ENCODE data around the gene RGS11.

DNA sequence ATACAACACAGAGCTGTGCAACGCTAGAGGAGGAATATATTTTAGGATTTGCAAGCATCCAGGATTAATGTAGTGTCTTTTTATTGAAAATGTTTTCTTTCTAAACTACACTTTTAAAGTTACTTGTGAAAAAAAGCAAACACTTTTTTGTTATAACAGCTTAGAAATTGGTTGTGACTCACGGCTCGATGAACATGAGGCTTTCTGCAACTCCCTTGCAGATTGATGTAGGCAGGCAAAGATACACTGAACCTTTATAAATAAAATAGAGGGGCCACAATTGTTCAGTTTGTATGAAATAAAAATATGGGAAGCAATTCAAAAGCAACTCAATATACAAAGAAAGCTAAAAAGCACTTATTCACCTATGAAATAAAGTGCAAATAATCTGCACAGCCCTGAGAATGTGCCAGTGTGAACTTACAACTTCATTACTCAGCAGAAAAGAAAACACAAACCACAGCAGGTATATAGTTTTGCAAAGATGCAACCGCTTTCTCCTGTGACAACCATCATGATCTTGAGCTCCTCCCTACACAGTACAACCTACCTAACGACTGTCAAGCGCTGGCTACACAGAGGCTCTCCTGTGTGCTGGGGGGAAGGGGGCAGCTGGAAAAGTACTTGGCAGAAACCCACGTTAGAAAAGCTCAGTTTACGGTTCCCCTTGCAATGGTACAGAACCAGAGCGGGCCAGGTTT is 47.4 kb downstream of the RGS11 start:
- TF ChIP-seq CTCF (optimal IDR thresholded peaks at IDR 0.05 in 1 of 3, IDR thresholded peaks at IDR 0.05 in 1 of 3, conservative IDR thresholded peaks at IDR 0.05 in 1 of 3; ENCODE audit: extremely low read depth in 1 of 3, insufficient read depth in 2 of 3, low read length in 3 of 3) = no peak
- TF ChIP-seq EZH2 (IDR thresholded peaks at IDR 0.05; ENCODE audit: low read length) = no peak
